ENCODE data around the gene C2orf69. TPM values are rescaled to one million over a fixed set of nuclear protein-coding genes. Genes with fewer than 3 reads are reported as not detected.

C2orf69 gene
- total RNA-seq, 2 experiments from 2014 or later, result 14.0 to 17.5 TPM

DNA sequence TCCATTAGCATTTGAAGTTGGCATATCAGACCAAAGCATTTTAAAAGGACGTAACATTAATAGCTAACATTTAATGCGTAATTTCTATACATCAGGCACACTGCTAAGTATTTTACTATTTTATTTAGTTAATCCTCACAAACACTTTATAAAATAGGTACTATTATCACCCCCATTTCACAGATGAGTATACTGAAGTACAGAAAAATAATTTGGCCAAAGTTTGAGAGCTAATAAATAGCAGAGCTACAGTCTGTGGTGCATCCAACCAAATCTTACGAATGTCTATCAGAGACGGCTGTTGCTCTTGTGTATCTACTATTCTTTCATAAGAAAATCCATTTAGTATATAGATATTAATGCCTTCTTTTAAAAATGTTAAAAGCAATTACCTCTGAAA lies 32.3 kb downstream of the C2orf69 start:
- no peak overlapping the region for H3K27ac ChIP-seq (ENCODE audit: low read depth, low read length, poor library complexity, severe bottlenecking)
- peaks cover 79% of the 10 kb centered on the region for H3K36me3 ChIP-seq (ENCODE audit: insufficient read depth, low read length)
- BruUV-seq (replicated peaks), result no TSS peak
- H3K9me2 ChIP-seq (ENCODE audit: insufficient read depth, low read length), result no peaks in the 10 kb centered on the region
- TF ChIP-seq, protein P1, sequence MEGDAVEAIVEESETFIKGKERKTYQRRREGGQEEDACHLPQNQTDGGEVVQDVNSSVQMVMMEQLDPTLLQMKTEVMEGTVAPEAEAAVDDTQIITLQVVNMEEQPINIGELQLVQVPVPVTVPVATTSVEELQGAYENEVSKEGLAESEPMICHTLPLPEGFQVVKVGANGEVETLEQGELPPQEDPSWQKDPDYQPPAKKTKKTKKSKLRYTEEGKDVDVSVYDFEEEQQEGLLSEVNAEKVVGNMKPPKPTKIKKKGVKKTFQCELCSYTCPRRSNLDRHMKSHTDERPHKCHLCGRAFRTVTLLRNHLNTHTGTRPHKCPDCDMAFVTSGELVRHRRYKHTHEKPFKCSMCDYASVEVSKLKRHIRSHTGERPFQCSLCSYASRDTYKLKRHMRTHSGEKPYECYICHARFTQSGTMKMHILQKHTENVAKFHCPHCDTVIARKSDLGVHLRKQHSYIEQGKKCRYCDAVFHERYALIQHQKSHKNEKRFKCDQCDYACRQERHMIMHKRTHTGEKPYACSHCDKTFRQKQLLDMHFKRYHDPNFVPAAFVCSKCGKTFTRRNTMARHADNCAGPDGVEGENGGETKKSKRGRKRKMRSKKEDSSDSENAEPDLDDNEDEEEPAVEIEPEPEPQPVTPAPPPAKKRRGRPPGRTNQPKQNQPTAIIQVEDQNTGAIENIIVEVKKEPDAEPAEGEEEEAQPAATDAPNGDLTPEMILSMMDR (conservative IDR thresholded peaks at IDR 0.05; ENCODE audit: low read length), result no peak
- TF ChIP-seq EZH2phosphoT487 (IDR thresholded peaks at IDR 0.05; ENCODE audit: borderline replicate concordance, low read depth, low read length), result no peak
- intact Hi-C loops (cut with micrococcal nuclease; ENCODE audit: unreplicated experiment), result loop anchor here (10.0 kb wide), 1 partner anchor 79 kb away; no protein-coding TSS in a partner anchor
- no peaks in the 10 kb centered on the region for H3K9me3 ChIP-seq (ENCODE audit: low read length)
- H3K79me2 ChIP-seq (ENCODE audit: insufficient read depth, low read depth, low read length), result no peaks in the 10 kb centered on the region
- DNase-seq (ENCODE audit: low spot score), result no peak
- H2AFZ ChIP-seq (ENCODE audit: low read length), result no peak overlapping the region
- ChIA-PET POLR2A (interaction anchor here (0.6 to 0.8 kb wide), 2 partner anchors 233 to 1259 kb away, joined by 3 read pairs; no protein-coding TSS in a partner anchor), CTCF (ENCODE audit: unreplicated experiment) (no interaction called here)
- no peak overlapping the region for H3K4me2 ChIP-seq (ENCODE audit: low read length)
- peaks cover 5% of the 10 kb centered on the region; the same call in 1 of the 2 replicates for H4K20me1 ChIP-seq (ENCODE audit: insufficient read depth, low read length)
- no peaks in the 10 kb centered on the region for H3K4me1 ChIP-seq (ENCODE audit: insufficient read depth, low read length, poor library complexity, severe bottlenecking)
- H3K4me3 ChIP-seq (ENCODE audit: low read depth, low read length, poor library complexity, severe bottlenecking), result no peak overlapping the region

DNA sequence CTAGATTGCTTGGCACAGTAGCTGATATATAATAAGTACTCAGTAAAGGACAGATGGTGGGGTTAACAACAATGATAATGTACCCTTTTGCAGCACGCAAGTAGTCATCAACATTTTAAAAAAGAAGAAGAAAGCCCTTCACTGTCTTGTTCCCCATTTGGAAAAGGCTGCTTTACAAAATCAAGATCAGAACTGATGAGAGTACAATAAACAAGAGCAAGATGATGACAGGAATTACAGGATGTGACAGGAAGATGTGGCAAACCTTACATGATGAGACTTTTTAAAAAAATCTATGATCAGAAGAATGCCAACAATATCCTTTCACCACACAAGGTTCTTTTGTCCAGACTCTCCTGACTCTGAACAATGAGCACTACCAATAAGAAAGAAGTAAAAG lies 35.1 kb downstream of the C2orf69 start:
- CTCF ChIA-PET (ENCODE audit: unreplicated experiment), result no interaction called here

More for the DNA sequence above, 35.1 kb downstream of the C2orf69 start:
- H3K4me2 ChIP-seq (ENCODE audit: low read length), result no peak overlapping the region
- intact Hi-C loops (cut with micrococcal nuclease; ENCODE audit: unreplicated experiment), result loop anchor here (10.0 kb wide), 1 partner anchor 81 kb away; no protein-coding TSS in a partner anchor
- no peak overlapping the region for H3K27ac ChIP-seq (ENCODE audit: low read depth, low read length, poor library complexity, severe bottlenecking)
- no peaks in the 10 kb centered on the region for H3K4me1 ChIP-seq (ENCODE audit: insufficient read depth, low read length, poor library complexity, severe bottlenecking)
- no peak for DNase-seq (ENCODE audit: low spot score)
- BruUV-seq (replicated peaks), result no TSS peak
- POLR2A ChIA-PET, result interaction anchor here (0.7 to 2.5 kb wide), 3 partner anchors 19 to 51 kb away, joined by 3 to 8 read pairs (median 3); no protein-coding TSS in a partner anchor
- no peak overlapping the region for H2AFZ ChIP-seq (ENCODE audit: low read length)
- H3K4me3 ChIP-seq (ENCODE audit: low read depth, low read length, poor library complexity, severe bottlenecking), result no peak overlapping the region
- no peaks in the 10 kb centered on the region for H3K9me3 ChIP-seq (ENCODE audit: low read length)
- peaks cover 77% of the 10 kb centered on the region; the same call in 1 of the 2 replicates for H3K36me3 ChIP-seq (ENCODE audit: insufficient read depth, low read length)
- H3K9me2 ChIP-seq (ENCODE audit: insufficient read depth, low read length), result no peaks in the 10 kb centered on the region
- TF ChIP-seq, protein P1 (conservative IDR thresholded peaks at IDR 0.05; ENCODE audit: low read length), result no peak
- no peak for TF ChIP-seq EZH2phosphoT487 (IDR thresholded peaks at IDR 0.05; ENCODE audit: borderline replicate concordance, low read depth, low read length)
- no peaks in the 10 kb centered on the region for H4K20me1 ChIP-seq (ENCODE audit: insufficient read depth, low read length)
- peaks cover 13% of the 10 kb centered on the region; the same call in 1 of the 2 replicates for H3K79me2 ChIP-seq (ENCODE audit: insufficient read depth, low read depth, low read length)
